Adrenal gland (tissue), 5 donors: ENCODE measurements around the gene APCDD1L.

Source experiments
- POLR2A ChIP-seq, 2 donors: fragments of 450-650 bp; IDR thresholded peaks; one replicate each; pipeline ENCODE4 v1.6.1; 2017; ENCODE audit warnings: antibody characterized with exemption in 2 of 2, mild to moderate bottlenecking in 2 of 2, moderate library complexity in 1 of 2
- TF ChIP-seq, protein P1 (sequence below), 6 experiments: fragments of 450-650 bp in 4 of 6; fragments of 200-600 bp in 2 of 6; sonication (generic) in 1 of 6; IDR thresholded peaks; 1 replicate in 5 of 6; 2 replicates in 1 of 6; pipeline versions ENCODE4 v1.5.1 to v1.8.0; 2016 to 2021; ENCODE audit warnings: antibody characterized with exemption in 6 of 6, mild to moderate bottlenecking in 2 of 6, moderate library complexity in 1 of 6
- donor health status: DM: no; HTN: no; CAD: no.

DNA sequence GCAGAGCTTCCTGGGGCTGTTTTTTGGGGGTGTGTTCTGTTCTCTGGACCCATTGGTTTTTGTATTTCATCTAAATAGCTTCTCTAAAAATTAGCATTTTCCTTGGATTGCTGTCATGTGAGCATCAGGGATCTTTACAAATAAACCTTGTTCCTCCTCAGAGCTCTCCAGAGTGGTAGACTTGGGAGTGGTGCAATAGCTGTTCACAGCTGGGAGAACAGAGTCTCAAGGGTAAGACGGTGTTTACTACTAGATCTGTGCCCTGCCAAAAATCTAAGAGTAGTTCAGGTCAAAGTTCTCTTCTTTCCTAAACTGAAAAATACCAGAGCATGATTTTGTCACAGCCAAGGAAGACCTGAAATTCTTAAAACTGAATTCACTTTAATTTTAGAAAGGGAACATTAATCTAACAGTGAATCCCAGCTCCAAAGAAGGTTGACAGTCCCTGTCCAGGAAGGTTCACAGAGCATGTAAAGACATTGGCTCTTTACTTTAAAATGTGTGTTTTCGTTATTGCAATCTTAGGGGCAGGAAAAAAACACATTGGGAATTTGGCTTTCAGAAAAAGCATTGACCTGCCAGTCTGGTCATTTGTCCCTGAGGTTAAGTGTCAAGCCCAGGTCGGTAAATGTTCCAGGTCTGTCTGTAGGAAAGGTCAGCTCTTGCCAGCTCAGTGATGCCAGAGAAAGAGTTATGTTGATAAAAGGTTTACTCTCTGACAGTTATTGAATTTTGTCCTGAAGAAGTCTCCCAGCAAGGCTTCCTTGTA lies 82.8 kb downstream of the APCDD1L start:
- TF ChIP-seq, protein P1, sequence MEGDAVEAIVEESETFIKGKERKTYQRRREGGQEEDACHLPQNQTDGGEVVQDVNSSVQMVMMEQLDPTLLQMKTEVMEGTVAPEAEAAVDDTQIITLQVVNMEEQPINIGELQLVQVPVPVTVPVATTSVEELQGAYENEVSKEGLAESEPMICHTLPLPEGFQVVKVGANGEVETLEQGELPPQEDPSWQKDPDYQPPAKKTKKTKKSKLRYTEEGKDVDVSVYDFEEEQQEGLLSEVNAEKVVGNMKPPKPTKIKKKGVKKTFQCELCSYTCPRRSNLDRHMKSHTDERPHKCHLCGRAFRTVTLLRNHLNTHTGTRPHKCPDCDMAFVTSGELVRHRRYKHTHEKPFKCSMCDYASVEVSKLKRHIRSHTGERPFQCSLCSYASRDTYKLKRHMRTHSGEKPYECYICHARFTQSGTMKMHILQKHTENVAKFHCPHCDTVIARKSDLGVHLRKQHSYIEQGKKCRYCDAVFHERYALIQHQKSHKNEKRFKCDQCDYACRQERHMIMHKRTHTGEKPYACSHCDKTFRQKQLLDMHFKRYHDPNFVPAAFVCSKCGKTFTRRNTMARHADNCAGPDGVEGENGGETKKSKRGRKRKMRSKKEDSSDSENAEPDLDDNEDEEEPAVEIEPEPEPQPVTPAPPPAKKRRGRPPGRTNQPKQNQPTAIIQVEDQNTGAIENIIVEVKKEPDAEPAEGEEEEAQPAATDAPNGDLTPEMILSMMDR (IDR thresholded peaks at IDR 0.05), result no peak
- TF ChIP-seq POLR2A (IDR thresholded peaks at IDR 0.05), result no peak
